Tibial nerve (tissue), 4 donors: Measurements from ENCODE around the gene PMPCA. TPM values are rescaled to one million over a fixed set of nuclear protein-coding genes. Genes with fewer than 3 reads are reported as not detected.

Source experiments
- DNase-seq, 2 donors: peaks; one replicate each; pipeline ENCODE4 v3.0.0-alpha.2; 2019; ENCODE audit warnings: low spot score in 2 of 2
- H3K27ac ChIP-seq, 4 donors: fragments of 200-600 bp; sonication (generic) in 3 of 4; one replicate each; pipeline ENCODE4 v1.5.1; 2017 to 2019; ENCODE audit warnings: mild to moderate bottlenecking in 1 of 4
- H3K27me3 ChIP-seq, 2 donors: fragments of 200-600 bp; sonication (generic) in 1 of 2; one replicate each; pipeline versions ENCODE4 v1.5.1 to v1.6.0; 2017 to 2019
- H3K36me3 ChIP-seq, 3 donors: fragments of 200-600 bp; sonication (generic); one replicate each; pipeline ENCODE4 v1.5.1; 2018 to 2019
- H3K4me1 ChIP-seq, 4 donors: fragments of 200-600 bp; sonication (generic) in 3 of 4; one replicate each; pipeline ENCODE4 v1.5.1; 2017 to 2019
- H3K4me3 ChIP-seq, 4 donors: fragments of 200-600 bp; sonication (generic) in 3 of 4; one replicate each; pipeline ENCODE4 v1.5.1; 2017 to 2019; ENCODE audit warnings: mild to moderate bottlenecking in 1 of 4, moderate library complexity in 1 of 4
- H3K9me3 ChIP-seq, 4 donors: fragments of 200-600 bp; sonication (generic) in 3 of 4; one replicate each; pipeline ENCODE4 v1.5.1; 2017 to 2019
- CTCF ChIP-seq, 5 experiments: fragments of 200-600 bp in 3 of 5; fragments of 450-650 bp in 2 of 5; sonication (generic) in 3 of 5; IDR thresholded peaks; one replicate each; pipeline ENCODE4 v1.5.1; 2016 to 2019; ENCODE audit warnings: antibody characterized with exemption in 5 of 5, mild to moderate bottlenecking in 3 of 5, moderate library complexity in 2 of 5
- EP300 ChIP-seq, 2 donors: sonication (generic); formaldehyde crosslinking; IDR thresholded peaks; one replicate each; pipeline ENCODE4 v1.6.1; 2017; ENCODE audit warnings: antibody characterized with exemption in 2 of 2, mild to moderate bottlenecking in 1 of 2
- POLR2A ChIP-seq, 2 donors: fragments of 450-650 bp; IDR thresholded peaks; one replicate each; pipeline ENCODE4 v1.6.1; 2017; ENCODE audit warnings: antibody characterized with exemption in 2 of 2, mild to moderate bottlenecking in 2 of 2, moderate library complexity in 2 of 2
- WGBS, 2 donors: methylation state at CpG; one replicate each; pipeline ENCODE4 v1.1.5; 2018; 5-methylcytosine and 5-hydroxymethylcytosine counted together
- total RNA-seq, 4 donors: library from RNA; depleted of rRNA; stranded (reverse); fragments of >200 nt; gene quantifications; one replicate each; pipeline ENCODE4 v1.1.0, GENCODE V29; 2016

Gene PMPCA
- total RNA-seq, 4 donors from 2014 or later: 35.6 to 42.0 (median 39.3) TPM

GRCh38 chr9:136370687-136371532 lies 39.5 kb upstream of the PMPCA start:
- H3K4me3 ChIP-seq: no peak overlapping the region
- H3K27me3 ChIP-seq: no peaks in the 10 kb centered on the region
- DNase-seq: no peak
- no peak overlapping the region for H3K27ac ChIP-seq
- peaks cover 0 to 22% (median 9%) of the 10 kb centered on the region in 4 donors for H3K4me1 ChIP-seq
- H3K36me3 ChIP-seq: peaks cover 0 to 27% (median 0%) of the 10 kb centered on the region in 3 donors
- no peak for TF ChIP-seq POLR2A (IDR thresholded peaks at IDR 0.05)
- no peak for TF ChIP-seq EP300 (IDR thresholded peaks at IDR 0.05)
- TF ChIP-seq CTCF (IDR thresholded peaks at IDR 0.05): no peak
- WGBS, 2 donors: 89 to 92% methylated on average over 16 to 45 of the region's 54 CpGs
- no peaks in the 10 kb centered on the region for H3K9me3 ChIP-seq

GRCh38 chr9:136371533-136371880 lies 39.0 kb upstream of the PMPCA start:
- no peak for DNase-seq
- peaks cover 0 to 21% (median 9%) of the 10 kb centered on the region in 4 donors for H3K4me1 ChIP-seq
- 79 to 93% methylated on average over 6 to 10 of the region's 13 CpGs for WGBS, 2 donors
- H3K4me3 ChIP-seq: no peak overlapping the region
- peaks cover 0 to 30% (median 0%) of the 10 kb centered on the region in 3 donors for H3K36me3 ChIP-seq
- no peak overlapping the region for H3K27ac ChIP-seq
- H3K9me3 ChIP-seq: no peaks in the 10 kb centered on the region
- TF ChIP-seq EP300 (IDR thresholded peaks at IDR 0.05) (no peak), POLR2A (IDR thresholded peaks at IDR 0.05) (no peak), CTCF (IDR thresholded peaks at IDR 0.05) (no peak)
- no peaks in the 10 kb centered on the region for H3K27me3 ChIP-seq

GRCh38 chr9:136372006-136372405 lies 38.5 kb upstream of the PMPCA start:
- Histone ChIP-seq H3K9me3 (no peaks in the 10 kb centered on the region), H3K4me1 (peaks cover 0 to 26% (median 9%) of the 10 kb centered on the region in 4 donors), H3K36me3 (peaks cover 0 to 30% (median 0%) of the 10 kb centered on the region in 3 donors), H3K27me3 (no peaks in the 10 kb centered on the region), H3K4me3 (no peak overlapping the region), H3K27ac (no peak overlapping the region)
- DNase-seq: no peak
- TF ChIP-seq POLR2A (IDR thresholded peaks at IDR 0.05): no peak
- TF ChIP-seq CTCF (IDR thresholded peaks at IDR 0.05): no peak
- 85% methylated on average over 19 to 21 of the region's 21 CpGs for WGBS, 2 donors

GRCh38 chr9:136372561-136373299 lies 37.7 kb upstream of the PMPCA start:
- Histone ChIP-seq H3K4me3 (peak overlapping the region in 3 of 4 donors; percentile 5 to 42 (median 5)), H3K4me1 (peaks cover 0 to 29% (median 9%) of the 10 kb centered on the region in 4 donors), H3K27ac (peak overlapping the region in 2 of 4 donors; percentile 4 to 24), H3K9me3 (no peaks in the 10 kb centered on the region), H3K36me3 (peaks cover 0 to 35% (median 0%) of the 10 kb centered on the region in 3 donors), H3K27me3 (no peaks in the 10 kb centered on the region)
- WGBS, 2 donors: 5 to 7% methylated on average over 16 to 19 of the region's 21 CpGs
- TF ChIP-seq POLR2A (IDR thresholded peaks at IDR 0.05) (no peak), CTCF (IDR thresholded peaks at IDR 0.05) (peak in 1 of 5 experiments; percentile 46), EP300 (IDR thresholded peaks at IDR 0.05) (no peak)
- DNase-seq: peak; percentile 51 to 53
